Measurements from ENCODE around the gene THAP12.

DNA sequence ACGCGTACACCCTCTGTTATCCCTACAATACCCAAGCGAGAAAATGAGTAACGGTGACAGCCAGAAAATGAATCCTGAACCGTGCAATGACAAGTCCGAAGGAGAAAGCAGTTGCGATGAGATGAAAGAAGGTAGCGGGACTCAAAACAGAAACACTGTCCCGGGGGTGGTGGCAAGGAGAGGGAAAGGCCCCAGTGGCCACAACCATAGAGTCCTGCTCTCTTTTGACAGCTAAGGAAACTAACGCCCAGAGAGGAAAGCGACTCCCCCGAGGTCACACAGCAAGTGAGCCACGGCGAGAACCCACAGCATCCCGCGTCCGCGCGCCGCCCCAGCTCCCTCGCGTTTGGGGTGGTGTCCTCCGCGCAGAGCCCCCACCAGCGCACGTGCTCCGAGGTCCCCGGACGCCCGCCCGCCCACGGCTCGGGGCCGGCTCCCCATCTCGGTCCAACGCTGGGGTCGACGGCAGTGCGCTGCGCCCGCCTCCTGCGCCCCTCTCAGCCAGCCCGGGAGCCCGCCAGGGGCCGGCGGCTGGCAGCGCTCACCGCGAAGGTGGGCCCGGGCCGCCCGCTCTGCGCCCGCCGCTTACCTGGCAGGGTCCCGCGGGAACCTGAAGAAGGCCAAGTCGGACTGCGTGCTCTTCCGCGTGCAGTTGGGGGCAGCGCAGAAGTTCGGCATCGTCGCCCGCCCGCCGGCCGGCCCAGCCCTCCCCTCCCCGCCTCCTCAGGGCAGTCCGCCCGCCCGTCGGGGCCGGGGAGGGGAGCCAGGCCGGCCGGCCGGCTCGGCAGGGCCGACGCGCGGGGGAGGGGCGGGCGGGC is 564 bp downstream of the THAP12 start:
- TF ChIP-seq, protein P1, sequence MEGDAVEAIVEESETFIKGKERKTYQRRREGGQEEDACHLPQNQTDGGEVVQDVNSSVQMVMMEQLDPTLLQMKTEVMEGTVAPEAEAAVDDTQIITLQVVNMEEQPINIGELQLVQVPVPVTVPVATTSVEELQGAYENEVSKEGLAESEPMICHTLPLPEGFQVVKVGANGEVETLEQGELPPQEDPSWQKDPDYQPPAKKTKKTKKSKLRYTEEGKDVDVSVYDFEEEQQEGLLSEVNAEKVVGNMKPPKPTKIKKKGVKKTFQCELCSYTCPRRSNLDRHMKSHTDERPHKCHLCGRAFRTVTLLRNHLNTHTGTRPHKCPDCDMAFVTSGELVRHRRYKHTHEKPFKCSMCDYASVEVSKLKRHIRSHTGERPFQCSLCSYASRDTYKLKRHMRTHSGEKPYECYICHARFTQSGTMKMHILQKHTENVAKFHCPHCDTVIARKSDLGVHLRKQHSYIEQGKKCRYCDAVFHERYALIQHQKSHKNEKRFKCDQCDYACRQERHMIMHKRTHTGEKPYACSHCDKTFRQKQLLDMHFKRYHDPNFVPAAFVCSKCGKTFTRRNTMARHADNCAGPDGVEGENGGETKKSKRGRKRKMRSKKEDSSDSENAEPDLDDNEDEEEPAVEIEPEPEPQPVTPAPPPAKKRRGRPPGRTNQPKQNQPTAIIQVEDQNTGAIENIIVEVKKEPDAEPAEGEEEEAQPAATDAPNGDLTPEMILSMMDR (IDR thresholded peaks at IDR 0.05; ENCODE audit: insufficient read depth, low read depth, low read length), result no peak
- no peak for TF ChIP-seq EZH2 (IDR thresholded peaks at IDR 0.05; ENCODE audit: insufficient read depth, low read length)

Data from astrocyte (in vitro differentiated cells and primary cell).